ENCODE measurements around the gene SLIT3.
A peak's percentile ranks its signal among the peaks of the same experiment; 100 is the strongest.

SLIT3 gene

DNA sequence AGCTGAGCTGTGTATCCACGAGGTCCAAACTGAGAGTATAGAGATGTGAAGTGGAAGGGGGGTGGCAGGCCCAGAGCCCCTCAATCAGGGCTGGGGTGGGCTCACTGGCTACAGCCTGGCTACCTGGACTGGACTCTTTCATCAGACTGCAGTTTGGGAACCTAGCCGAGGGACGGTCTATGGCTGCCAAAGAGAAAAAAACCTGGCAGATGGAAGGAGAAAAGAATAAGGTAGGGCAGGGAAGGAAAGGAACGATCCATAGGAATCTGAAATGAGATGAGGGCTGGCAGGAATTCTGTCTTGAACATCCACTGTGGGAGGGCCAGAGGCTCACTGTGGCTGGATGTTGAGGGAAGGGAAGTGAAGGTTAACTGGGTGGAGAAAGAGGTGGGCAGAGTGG is 497.4 kb downstream of the SLIT3 start:
- DNase-seq (ENCODE audit: low spot score): no peak

DNA sequence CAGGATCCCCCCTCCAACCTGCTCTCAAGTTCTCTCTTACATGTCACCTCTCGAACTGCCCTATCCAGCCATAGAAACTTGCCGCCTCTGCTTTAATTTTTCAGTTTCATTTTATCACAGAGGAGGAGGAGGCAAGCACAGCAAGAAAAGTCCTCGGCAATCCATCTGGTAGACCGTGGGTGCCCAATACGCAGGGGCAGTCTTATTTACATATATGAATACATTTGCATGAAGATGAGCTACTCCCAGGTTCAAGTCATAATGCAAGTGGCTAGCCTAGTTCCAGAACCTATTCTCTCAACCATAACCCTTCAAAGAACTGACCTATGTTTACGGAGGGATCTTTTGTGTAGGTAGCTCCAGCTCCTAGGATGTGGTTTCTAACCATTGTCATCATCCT is 498.6 kb downstream of the SLIT3 start:
- DNase-seq (ENCODE audit: low spot score): no peak

DNA sequence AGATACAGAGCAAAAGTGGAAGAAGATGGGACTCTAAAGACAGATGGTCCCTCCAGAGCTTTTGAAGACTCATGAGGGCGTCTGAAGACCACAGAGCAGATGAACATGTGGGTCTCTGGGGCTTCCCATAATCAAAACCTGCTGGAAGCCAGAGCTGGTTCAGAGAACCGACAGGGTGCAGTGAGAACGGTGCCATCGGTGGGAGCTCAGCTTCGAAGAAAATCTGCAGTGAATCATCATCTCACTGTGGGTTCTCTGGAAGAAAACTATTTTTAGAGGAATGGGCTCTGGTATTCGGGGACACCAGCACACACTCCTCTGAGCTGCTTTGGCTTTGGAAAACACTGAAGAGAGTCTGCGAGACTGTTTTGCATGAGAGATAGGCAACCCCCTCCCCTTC is 499.4 kb downstream of the SLIT3 start:
- no peak for DNase-seq (ENCODE audit: low spot score)

DNA sequence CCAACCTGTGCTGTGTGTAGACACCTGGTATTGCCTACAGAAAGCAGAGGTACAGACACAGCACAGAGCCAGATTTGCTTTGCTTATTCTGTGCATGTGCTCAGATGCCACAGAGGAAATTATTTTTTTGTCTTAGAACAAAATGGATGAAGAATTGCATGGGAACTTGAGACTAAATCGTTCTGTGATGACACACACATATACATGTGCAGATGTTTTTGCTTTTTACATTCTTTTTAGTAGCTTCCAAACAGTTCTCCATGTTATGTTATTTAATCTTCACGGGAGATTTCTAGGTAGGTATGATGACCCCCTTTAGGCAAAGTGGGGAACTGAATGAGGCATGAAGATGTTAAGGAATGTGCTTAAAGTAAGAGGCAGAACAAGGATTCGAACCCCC is 500.2 kb downstream of the SLIT3 start:
- DNase-seq (ENCODE audit: low spot score): no peak

DNA sequence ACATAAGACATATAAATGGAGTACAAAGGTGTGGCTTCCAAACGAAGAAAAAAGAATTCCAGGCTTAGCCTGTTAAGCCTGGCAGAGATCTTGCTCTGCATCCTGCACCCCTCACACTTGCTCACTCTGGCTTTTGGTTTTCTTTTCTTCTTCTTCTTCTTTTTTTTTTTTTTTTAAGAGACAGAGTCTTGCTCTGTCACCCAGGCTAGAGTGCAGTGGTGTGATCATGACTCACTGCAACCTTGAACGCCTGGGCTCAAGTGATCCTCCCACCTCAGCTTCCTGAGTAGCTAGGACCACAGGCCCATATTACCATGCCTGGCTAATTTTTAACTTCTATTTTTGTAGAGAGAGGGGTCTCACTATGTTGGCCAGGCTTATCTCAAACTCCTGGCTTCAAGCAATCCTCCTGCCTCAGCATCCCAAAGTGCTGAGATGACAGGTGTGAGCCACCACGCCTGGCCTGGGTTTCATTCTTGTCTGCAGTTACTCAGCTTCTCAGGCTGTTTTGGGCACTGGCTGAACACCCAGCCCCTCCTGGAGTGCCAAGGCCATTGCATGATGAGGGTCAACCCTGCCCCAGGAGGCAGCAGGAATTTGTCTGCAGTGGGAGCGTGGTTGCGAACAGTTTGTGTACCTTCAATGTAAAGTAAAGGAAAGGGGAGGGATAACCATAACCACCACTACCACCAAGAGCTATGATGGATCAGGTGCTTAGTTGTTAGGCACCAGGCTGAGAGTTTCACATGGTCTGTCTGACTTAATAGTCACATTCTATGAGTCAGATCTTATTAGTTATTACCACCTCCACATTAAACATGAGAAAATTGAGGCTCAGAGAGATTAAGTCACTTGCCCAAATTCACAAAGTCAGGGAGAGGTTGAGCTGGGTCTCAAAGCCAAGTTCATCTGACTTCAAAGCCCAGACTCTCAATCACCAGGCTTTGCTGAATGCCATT is 502.6 kb downstream of the SLIT3 start:
- no peak for DNase-seq (ENCODE audit: low spot score)

DNA sequence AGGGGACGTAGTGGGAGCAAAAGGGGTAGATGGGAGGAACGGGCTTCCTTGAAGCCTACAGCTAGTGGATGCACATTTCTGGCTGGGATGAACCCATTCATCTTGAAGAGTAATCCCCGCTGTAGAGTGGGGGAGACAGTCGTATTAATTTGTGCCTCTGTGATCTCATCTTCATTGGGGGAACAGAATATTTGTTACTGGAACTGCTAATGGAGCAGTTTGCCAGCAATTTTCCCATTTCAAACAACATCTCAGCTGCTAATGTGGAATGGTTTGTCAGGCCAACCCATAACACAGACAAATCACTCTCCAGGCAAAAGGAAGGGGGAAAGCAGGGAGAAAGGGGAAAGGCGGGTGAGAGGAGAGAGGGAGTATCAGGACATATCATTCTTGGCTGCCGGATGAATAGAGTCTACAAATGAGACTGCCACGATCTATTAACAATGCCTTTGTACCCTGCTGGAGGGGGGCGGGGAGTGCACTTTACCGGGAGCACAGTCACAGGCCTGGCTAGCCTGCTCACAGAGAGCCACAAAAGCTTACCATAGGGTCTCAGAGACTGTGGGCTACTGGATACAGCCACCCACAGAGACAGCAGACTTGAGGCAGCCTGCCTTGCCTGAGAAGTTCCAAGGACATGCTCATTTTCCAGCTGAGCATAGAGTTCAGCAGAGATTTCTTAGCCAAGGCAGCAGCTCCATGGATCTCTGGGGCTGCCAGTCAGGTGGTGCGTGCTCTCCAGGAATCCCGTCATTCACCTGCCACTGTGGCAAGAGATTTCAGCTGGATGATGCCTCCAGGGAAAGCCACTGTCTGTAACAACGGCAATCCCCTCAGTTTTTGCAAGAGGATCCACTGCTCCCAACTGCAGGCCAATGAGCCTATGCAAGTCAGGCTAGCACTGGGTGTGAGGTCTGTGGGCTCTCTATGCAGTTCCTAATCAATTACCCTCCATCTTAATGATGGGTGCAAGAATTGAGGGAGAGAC is 504.1 kb downstream of the SLIT3 start:
- DNase-seq (ENCODE audit: low spot score): no peak

DNA sequence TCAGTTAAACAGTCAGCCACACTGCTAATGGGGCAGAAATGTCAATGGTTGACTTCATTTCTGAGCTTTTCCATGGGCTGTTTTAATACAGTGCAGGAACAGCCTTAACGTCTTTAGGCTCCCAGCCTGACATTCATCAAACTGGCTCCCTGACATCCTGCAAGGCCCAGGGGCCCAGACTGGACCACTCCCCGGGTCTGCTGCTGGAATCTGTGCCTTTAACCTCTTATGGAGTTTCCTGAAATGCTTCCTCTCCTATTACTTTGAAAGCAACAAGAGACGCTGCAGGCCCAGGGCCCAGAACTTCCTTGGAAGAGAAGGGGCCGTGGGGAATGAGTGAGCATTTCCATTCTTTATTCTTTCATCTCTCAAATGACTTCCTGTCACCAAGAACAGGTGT is 504.9 kb downstream of the SLIT3 start:
- peak; percentile 77 for DNase-seq (ENCODE audit: low spot score)

DNA sequence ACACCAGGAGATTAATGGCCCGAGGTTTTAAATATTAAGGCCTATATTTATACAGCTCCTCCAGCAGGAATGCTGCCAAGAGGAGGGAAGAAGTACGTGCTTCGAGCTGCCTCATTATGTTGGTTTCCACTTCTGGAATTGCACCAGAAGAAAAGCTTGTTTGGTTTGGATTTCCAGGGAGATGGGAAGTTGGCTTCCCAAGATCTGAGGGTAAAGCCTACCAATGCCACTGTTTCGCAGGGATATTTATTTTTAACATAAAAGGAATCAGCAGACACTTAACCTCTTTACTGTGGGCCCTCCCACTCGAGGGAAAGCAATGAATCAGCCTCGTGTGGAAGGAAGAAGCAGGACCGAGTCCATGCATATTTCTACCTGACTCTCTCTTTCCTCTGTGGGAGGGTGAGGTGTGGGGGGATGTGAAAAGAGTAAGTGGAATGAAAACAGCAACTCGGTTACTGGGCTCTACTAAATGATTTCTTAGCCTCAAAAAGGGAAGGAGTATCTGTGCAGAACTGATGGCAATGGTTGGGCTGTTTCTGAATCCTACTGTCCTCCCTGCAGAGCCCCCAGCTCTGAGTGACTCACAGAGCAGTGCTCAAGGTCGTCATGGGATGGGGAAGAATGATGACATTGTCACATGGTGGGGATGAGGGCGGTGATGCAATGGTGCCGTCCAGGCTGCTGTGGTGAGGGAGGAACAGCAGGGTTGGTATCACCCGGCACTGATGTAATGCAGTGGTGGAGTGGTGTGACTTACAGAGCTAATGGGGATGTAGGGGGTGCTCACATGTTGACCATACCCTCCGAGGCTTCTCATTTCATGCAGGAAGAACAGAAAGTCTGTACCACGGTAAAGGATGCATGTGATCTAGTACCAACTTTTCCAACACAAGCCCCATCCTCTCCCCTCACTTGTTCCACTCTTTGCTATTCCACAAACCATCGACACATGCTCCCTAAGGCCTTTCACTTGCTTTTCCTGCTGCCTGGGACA is 506.8 kb downstream of the SLIT3 start:
- no peak for DNase-seq (ENCODE audit: low spot score)

DNA sequence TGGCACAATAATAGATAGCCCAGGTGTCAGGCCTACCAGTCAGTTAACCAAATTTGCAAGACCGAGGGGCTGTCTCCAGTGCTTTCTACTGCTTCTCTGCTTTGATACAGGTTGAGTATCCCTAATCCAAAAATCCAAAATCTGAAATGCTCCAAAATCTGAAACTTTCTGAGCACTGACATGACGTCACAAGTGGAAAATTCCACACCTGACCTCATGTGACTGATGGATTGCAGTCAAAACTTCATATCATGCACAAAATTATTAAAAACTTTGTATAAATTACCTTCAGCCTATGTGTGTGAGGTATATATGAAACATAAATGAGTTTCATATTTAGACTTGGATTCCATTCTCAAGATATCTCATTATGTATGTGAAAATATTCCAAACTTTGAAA is 508.3 kb downstream of the SLIT3 start:
- no peak for DNase-seq (ENCODE audit: low spot score)

DNA sequence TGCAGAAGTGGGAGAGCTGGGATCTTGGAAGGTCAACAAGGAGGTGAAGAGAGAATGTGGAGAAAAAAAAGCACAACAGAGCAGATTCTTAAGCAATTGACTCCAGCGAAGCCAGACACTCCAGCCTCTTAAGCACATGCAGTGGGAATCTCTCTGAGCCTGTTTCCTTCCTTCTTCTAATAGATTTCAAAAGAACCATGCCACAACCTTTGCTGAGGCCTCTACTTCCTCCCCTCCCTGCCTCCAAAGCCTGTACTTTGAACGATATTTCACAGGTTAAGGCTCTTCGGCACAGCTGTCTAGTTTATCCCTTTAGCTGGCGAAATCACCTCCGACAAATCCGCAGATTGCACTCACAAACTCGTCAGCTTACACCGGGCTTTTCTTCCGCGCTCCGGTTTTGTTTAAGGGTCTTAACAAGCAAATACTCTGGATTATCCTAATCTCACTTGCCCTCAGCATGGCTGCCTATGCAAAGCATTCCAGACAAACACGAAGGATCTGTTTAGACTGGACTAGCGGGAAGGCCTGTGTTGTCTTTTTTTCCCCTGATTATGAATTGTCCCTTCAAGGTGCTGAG is 510.2 kb downstream of the SLIT3 start:
- DNase-seq (ENCODE audit: low spot score): no peak

DNA sequence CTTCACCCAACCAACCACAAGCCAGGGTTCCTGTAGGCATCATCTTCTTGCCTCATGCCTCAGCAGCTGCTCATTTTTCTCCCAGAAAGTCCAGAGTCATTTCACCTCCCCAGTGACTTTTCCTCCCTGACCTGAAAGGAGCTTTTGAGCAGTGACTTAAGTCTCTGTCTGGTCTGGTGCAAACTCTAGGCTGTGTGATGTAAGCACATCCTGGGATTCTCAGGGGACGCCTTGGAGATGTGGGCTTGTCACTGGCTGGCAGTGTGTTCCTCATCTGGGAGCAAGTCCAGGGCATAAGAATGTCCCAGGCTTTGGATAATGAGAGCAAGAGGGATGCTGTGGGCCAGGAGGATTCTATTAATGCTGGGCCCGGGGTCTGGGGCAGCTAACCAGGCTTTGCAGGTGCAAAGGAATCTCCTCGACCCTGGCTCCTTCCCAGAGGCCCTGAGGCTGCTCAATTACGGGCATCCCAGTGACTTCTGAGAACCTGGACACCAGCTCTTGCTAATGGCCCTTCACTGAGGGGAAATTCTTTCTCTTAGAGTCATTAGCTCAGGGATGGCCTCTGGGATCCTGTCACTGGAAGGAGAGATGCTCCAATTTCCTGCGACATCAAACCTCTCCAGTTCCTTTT is 510.8 kb downstream of the SLIT3 start:
- no peak for DNase-seq (ENCODE audit: low spot score)

DNA sequence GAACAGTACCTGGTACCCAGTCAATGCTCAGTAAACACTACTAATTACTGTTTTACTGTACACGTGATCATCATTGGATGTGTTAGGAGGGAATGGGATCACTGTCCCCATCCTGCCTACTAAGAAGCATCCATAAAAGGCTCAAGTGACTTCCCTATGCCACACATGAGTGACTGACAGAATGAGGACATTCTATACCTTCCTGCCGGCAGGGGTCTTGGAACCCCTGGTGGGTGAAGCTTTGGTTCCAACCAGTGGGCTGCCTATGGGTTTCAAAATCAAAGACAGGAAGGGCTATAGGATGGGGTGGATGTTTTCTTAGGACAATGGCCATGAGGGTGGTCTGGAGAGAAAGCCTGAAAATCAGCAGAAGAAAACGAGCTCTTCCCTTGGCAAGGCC is 512.2 kb downstream of the SLIT3 start:
- DNase-seq (ENCODE audit: low spot score): no peak

DNA sequence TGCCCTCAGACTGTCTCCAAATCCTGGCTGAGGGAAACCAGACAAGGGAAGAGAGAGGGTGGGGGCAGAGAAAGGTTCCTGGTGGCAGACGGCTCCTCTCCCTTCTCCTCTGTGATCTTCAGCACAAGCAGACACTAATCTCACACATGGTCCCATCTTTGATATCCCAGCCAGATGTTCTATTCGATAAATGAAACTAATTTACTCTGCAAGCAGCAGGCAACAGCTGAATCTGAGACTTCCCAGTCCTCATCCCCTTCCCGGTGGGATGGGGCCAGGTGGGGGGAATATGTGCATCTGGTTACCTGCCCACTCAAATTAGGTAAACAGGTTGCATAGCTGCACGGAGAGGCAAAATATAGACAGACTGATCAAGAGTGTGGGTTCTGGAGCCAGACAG is 512.8 kb downstream of the SLIT3 start:
- DNase-seq (ENCODE audit: low spot score): peak; percentile 67

DNA sequence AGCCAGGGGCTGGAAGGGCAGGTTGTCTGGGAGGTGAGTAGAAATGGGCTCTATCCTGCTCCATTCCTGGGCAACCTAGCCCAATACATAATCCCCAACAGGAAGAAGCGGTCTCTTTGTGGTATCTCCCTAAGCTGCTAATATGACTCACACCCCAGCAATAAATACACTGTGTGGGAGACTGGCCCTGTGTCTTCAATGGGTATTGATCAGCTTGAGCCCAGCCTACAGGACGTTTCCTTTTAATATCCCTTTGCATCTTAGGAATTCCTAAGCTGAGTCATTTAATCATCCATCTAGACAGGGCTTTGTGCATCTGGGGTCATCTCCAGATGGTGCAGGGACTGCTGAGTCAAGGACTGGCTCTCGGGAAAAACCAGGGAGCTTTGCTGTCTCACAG is 514.8 kb downstream of the SLIT3 start:
- DNase-seq (ENCODE audit: low spot score): no peak

DNA sequence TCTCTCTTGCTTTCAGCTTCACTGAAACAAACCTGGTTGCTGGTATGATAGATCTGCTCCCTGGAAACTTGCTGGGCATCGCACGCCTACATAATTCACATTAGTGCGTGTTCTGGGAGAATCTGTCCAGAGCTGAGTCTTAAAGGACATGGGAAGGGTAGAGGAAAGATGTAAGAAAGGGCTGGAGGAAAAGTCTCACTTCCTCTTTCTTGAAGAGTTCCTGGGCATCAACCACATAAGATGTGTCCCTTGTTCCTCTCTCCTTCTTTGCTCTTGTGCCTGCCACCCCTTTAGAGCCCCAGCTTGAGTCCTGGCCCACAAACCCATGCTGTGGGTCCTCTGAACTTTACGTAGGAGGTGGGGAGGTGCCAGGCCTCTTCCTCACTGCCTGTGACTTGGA is 516.5 kb downstream of the SLIT3 start:
- no peak for DNase-seq (ENCODE audit: low spot score)

DNA sequence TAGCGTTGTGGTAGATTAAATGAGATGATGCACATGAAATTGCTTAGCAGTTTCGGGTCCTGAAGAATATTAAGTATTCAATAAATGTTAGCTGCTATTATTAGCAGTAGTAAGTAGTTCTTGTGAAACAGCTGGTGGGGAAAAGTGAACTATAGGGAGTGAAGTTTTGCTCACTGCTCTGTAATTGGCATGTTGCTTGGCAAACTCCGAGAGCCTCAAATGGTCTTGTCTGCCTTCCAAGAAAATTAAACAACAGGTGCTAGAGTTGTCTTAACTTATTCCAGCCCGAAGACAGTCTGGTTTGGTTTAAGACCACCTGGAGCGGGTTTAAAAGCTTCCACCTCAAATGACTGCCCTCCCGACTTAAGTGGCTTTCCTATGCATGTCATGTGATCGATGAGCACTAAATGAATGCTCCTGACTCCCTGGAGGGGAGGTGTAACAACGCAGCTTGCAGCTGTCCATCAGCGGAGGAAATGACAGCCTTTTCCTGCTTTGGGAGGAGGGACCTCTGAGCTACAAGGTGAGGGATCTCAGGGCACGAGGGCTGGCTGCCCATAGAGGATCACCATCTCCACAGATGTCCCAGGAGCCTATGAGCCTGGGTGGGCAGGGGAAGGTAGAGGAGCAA is 518.9 kb downstream of the SLIT3 start:
- DNase-seq (ENCODE audit: low spot score): no peak

DNA sequence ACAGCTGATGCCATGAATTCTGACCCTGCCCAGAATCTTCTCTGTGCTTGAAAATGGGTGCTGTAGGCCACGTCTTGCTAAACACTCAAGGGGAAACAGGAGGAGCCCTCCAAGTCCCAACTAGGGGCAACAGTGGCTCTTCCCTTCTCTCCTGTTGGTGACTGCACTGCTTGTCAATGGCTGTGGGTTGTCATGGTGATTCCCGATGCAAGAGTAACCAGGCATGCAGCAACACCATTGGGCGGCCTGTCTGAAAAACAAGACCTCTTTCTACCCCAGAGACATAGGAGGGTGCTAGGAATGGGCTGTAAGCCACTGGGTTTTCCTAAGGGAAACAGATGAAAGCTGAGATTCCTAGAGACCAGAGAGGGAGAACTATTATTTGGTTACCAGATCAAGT is 520.1 kb downstream of the SLIT3 start:
- DNase-seq (ENCODE audit: low spot score): no peak

DNA sequence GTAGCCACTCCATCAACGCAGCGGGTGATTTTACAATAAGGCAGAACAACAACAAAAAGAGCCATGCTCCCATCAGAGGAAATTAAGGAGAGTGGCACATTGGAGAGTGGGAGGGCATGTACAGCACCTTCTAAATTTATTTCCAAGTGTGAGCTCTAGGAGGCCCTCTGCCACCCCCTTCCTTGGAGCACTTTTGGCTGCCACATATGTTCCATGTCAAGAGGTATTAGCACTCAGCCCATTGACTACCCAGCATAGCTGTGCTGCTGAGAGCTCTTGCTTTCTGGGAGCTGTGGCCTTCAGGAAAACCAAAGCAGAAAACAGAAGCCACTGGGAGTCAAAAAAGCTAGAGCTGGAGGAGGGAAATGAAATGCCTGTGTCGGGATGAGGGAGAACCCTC is 521.6 kb downstream of the SLIT3 start:
- DNase-seq (ENCODE audit: low spot score): no peak

DNA sequence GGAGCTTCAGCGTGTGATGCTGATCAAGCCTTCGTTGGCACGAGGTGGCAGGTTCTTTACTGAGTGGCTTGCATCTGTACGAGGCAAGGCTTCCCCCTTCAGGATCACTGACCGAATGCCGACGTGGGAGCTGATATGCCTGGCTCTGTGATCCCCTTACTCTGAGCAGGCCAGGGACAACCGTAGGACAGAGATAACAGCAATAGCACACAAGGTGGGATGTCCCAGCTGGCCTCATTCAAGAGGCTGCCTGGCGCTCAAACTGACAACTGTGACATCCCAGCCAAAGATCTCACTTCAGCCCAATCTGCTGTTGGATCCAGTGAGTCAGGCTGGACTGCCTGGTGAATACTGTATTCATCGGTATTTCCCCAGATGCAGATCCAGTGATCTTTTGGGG is 522.4 kb downstream of the SLIT3 start:
- DNase-seq (ENCODE audit: low spot score): no peak

DNA sequence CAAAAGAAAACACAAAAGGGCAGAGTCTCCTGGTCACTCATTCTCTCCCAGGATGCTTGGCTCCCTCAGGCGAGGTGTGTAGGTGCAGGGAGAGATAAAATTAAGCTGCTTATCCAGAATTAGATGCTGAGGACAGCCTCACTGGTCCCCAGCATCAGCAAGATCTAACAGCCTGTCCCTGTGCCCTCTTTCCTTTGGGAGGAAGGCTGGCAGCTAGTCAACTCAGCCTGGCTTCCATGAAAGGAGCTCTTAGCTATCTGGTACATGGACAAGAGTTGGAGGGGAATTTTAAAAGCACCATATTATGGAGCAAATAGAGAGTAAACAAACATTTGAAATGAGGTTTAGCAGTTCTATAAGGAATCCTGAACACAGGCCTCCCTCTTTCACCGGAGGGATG is 523.3 kb downstream of the SLIT3 start:
- DNase-seq (ENCODE audit: low spot score): no peak

All from SK-N-DZ (cell line).